ENCODE measurements around the gene CXCR5. TPM values are rescaled to one million over a fixed set of nuclear protein-coding genes. Genes with fewer than 3 reads are reported as not detected.

CXCR5 gene
- total and polyA plus RNA-seq, 10 of the 15 experiments (the other 5 are each of a cell fraction or from before 2014, with no cell fraction given): 0.03 to 0.63 (median 0.25) TPM

GRCh38 chr11:118907051-118908042 is 23.7 kb downstream of the CXCR5 start (continued):
- TF ChIP-seq ETV6 (conservative IDR thresholded peaks at IDR 0.05 in 1 of 2, IDR thresholded peaks at IDR 0.05 in 1 of 2; ENCODE audit: borderline replicate concordance in 1 of 2, low read depth in 1 of 2) (no peak), E2F8 (IDR thresholded peaks at IDR 0.05; ENCODE audit: low read depth, partially characterized antibody) (no peak), LARP7 (IDR thresholded peaks at IDR 0.05) (no peak; the same call in 1 of the 2 replicates), ZBTB11 (CRISPR knock-in tag; IDR thresholded peaks at IDR 0.05) (no peak), E2F4 (IDR thresholded peaks at IDR 0.05; ENCODE audit: low read depth, low read length) (no peak), MLLT1 (IDR thresholded peaks at IDR 0.05) (no peak), IRF4 (IDR thresholded peaks at IDR 0.05; ENCODE audit: low read depth, low read length) (no peak), HDAC2 (IDR thresholded peaks at IDR 0.05) (no peak), SREBF1 (IDR thresholded peaks at IDR 0.05; ENCODE audit: low read length) (no peak), NFIC (IDR thresholded peaks at IDR 0.05; ENCODE audit: low read depth, low read length) (no peak), HCFC1 (IDR thresholded peaks at IDR 0.05; ENCODE audit: low read length) (no peak), CREB1 (IDR thresholded peaks at IDR 0.05; ENCODE audit: low read depth) (peak; percentile 57; the same call in 1 of the 2 replicates), USF1 (IDR thresholded peaks at IDR 0.05; ENCODE audit: borderline replicate concordance, extremely low read length, insufficient read depth, low read depth, low read length) (no peak), FOXK2 (IDR thresholded peaks at IDR 0.05) (no peak), CEBPB (IDR thresholded peaks at IDR 0.05; ENCODE audit: borderline replicate concordance in 1 of 2, low read depth in 2 of 2, low read length in 2 of 2) (no peak)
